ENCODE results near the gene NLRP4.
"Not testable (repeated sequence)": the region's sequence is repeated elsewhere in the genome, so short reads cannot be mapped to it uniquely, and the experiment has no call there.

NLRP4 gene

DNA sequence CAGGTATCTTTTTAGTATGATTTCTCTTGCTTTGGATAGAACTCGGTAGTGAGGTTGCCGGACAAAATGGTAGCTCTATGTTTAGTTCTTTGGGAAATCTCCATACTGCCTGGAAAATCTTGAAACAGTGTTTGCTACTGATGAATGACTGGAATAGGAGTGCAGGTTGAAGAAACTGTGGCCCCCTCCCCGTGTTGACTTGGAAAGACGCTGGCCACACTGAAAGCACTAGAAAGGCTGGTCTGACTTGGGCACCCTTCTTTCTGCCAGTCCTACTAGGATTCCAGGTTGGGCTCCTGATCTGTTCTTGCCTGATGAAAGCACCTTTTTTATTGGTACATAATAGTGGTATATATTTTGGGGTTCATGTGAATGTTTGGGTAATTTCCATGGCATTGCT lies 46.3 kb downstream of the NLRP4 start:
- DNase-seq: no peak

DNA sequence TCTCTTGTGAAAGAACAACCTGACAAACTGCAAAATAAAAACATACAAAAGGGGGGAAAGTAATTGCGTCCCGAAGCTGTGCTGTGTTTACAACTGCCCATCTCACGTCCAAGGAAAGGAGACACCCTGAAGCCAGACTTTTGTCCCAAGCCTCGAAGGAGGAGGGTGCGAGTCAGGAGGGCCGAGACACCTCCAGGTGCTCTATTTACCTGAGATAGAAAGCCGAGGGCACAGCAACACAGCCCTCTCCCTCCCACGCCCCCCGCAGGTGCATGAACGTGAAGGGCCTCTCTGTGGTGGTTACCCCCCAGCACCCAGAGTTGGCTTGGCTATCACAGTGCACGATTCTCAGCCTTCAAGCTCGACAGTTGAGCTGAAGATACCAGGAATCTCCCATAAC lies 62.6 kb downstream of the NLRP4 start:
- no peak for DNase-seq

- DNase-seq: no peak
Observed at GRCh38 chr19:55901369-55902079, 65.2 kb downstream of the NLRP4 start.

GRCh38 chr19:55902080-55902751 lies 65.9 kb downstream of the NLRP4 start:
- DNase-seq: no peak

DNA sequence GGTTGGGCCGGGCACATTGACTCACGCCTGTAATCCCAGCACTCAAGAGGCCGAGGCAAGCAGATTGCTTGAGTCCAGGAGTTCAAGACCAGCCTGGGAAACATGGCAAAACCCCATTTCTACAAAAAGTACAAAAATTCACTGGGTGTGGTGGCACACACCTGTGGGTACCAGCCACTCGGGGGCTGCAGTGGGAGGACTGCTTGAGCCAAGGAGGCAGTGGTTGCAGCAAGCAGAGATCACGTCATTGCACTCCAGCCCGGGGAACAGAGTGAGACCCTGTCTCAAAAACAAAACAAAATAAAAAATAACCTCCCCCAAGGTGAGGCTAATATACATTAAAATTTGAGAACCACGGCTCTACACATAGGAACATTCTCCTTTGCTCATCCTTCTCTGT lies 70.9 kb downstream of the NLRP4 start:
- no peak for DNase-seq

- no peak for DNase-seq
Observed at GRCh38 chr19:55907746-55908145, 71.4 kb downstream of the NLRP4 start.

- DNase-seq: no peak
Observed at GRCh38 chr19:55909801-55910200, 73.5 kb downstream of the NLRP4 start.

DNA sequence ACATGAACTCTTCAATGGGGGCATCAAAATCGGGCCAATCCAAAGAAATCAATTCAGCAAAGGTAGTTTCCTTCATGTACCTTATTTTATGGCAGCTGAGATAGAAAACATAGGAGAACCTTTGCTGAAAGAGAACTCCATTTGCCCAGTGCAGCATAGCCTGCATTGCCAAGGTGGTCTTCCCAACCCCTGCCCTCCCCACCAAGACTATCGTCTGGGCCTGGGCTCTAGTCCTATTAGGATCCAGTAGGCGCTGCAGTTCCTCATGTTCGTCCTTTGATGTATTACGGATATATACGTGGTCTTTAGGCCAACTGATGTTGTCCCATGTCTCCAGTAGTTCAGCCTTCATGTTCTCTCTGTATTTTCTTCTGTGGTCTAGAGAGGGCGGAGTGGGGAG lies 76.6 kb downstream of the NLRP4 start:
- no peak for DNase-seq

- DNase-seq: no peak
Observed at GRCh38 chr19:55913643-55914268, 77.4 kb downstream of the NLRP4 start.

- DNase-seq: no peak
Observed at GRCh38 chr19:55923556-55923955, 87.2 kb downstream of the NLRP4 start.

DNA sequence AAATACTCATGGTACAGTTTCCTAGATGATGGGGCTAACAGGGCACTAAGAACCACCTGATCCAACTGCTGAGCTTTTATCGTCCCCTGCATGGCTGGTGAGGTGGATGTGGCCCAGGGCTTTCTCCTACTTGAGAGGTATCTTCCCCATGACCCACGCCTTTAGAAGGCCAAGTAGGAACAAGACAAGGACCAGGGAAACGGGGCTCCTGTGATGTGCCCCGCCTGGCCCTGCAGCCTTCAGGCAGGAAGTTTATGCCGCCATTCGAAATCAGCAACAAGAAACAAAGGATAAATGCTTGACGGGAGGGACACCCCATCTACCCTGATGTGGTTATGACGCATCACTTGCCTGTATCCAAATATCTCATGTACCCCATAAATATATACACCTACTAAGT lies 91.7 kb downstream of the NLRP4 start:
- no peak for DNase-seq

- not testable (repeated sequence) for DNase-seq
Observed at GRCh38 chr19:55929258-55929657, 92.9 kb downstream of the NLRP4 start.

DNA sequence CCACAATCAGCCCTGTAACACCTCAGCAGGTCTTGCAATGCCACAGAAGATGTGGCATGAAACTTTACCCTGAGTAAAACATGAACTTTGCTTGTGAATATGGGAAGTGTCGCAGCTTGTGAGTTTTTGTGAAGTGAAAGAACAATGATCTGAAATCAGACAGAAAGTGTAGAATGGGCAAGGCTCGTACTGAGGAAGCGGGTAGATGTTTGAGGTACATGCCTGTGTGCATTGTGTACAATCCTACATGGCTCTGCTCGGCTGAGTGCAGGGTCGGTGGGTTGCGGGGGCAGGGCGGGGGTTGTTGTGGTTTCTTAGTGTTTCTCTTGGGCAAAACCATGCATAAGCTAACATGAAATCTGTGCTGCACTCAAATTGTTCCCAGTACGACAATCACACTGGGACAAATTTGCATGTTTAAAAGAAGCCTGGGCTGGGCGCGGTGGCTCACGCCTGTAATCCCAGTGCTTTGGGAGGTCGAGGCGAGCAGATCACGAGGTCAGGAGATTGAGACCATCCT lies 94.7 kb downstream of the NLRP4 start:
- DNase-seq: no peak
